ENCODE measurements around the gene TLR7. TPM values are rescaled to one million over a fixed set of nuclear protein-coding genes. Genes with fewer than 3 reads are reported as not detected.

Gene TLR7
- total and polyA plus RNA-seq, 2 of the 4 experiments (the other 2 are of a cell fraction), result not detected

DNA sequence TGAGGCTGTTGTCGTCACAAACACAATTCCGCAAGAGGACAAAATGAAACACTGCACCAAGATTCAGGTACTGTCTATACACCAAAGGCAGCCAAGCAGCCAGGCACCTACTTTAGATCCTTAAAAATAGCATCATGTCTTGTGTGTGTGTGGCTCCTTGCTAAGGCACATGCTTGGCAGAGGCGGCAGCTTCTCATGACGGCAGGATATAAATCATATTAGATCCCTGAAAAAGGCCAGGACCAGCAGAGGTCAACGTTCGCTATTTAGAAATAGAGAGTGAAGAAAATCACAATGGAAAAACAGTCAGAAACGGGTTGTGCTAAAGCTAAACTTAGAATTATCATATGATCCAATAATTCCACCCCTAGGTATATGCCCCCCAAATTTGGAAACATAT is 46.1 kb upstream of the TLR7 start:
- Histone ChIP-seq H2BK20ac (ENCODE audit: low read depth, low read length) (no peak overlapping the region), H3K9me1 (ENCODE audit: insufficient read depth, low read length) (peaks cover 4% of the 10 kb centered on the region; the same call in 1 of the 2 replicates), H3K4me2 (ENCODE audit: low read depth, low read length) (no peak overlapping the region), H4K8ac (ENCODE audit: low read depth in 2 of 2, low read length in 2 of 2) (no peak overlapping the region), H3K9me3 (ENCODE audit: control insufficient read depth, insufficient read depth, low read length) (no peaks in the 10 kb centered on the region), H3K56ac (ENCODE audit: extremely low read depth, insufficient read depth, low read length) (no peak overlapping the region), H2BK5ac (ENCODE audit: low read depth, low read length, poor library complexity, severe bottlenecking) (no peak overlapping the region), H3K23ac (ENCODE audit: low read depth, low read length) (no peak overlapping the region), H3K4me3 (ENCODE audit: insufficient read depth, low read depth, low read length) (no peak overlapping the region), H3K36me3 (ENCODE audit: control insufficient read depth, insufficient read depth, low read length) (peaks cover 6% of the 10 kb centered on the region), H3K4ac (ENCODE audit: low read depth, low read length) (no peak overlapping the region), H3K27me3 (ENCODE audit: control insufficient read depth, insufficient read depth, low read length) (no peaks in the 10 kb centered on the region), H2BK15ac (ENCODE audit: low read depth, low read length) (no peak overlapping the region), H3K18ac (ENCODE audit: low read depth, low read length) (no peak overlapping the region), H2AFZ (replicated peaks; ENCODE audit: low read length, poor library complexity) (no peak overlapping the region), H3K79me1 (ENCODE audit: low read depth in 1 of 2, low read length in 2 of 2) (no peaks in the 10 kb centered on the region), H3K4me1 (ENCODE audit: control insufficient read depth, insufficient read depth, low read length) (no peaks in the 10 kb centered on the region), H3K27ac (ENCODE audit: insufficient read depth, low read length) (no peak overlapping the region), H4K20me1 (ENCODE audit: insufficient read depth, low read length) (no peaks in the 10 kb centered on the region), H2BK120ac (ENCODE audit: low read depth, low read length) (no peak overlapping the region), H4K5ac (ENCODE audit: low read depth, low read length) (no peak overlapping the region), H3K14ac (replicated peaks; ENCODE audit: low read depth, low read length) (no peak overlapping the region), H2AK5ac (ENCODE audit: low read depth, low read length) (no peak overlapping the region), H3K9ac (ENCODE audit: low read depth, low read length) (no peak overlapping the region), H2AK9ac (replicated peaks; ENCODE audit: low read depth, low read length, poor library complexity) (no peak overlapping the region), H4K91ac (ENCODE audit: insufficient read depth, low read depth, low read length) (no peak overlapping the region)
- in situ Hi-C loops (cut with MboI; ENCODE audit: low sequenced_read_pairs), result loop anchor here (25.0 kb wide), 1 partner anchor 667 kb away; no protein-coding TSS in a partner anchor
- TF ChIP-seq CHD1 (IDR thresholded peaks at IDR 0.05; ENCODE audit: low read depth, low read length) (no peak), MAZ (IDR thresholded peaks at IDR 0.05; ENCODE audit: borderline replicate concordance, low read depth, low read length) (no peak), MAFK (IDR thresholded peaks at IDR 0.05; ENCODE audit: low read depth, low read length) (no peak), POLR2A (IDR thresholded peaks at IDR 0.05; ENCODE audit: low read depth, low read length) (no peak), BHLHE40 (IDR thresholded peaks at IDR 0.05; ENCODE audit: low read depth, low read length) (no peak), NFE2L2 (IDR thresholded peaks at IDR 0.05; ENCODE audit: low read depth, low read length) (no peak), SMC3 (IDR thresholded peaks at IDR 0.05; ENCODE audit: low read depth, low read length) (no peak), MXI1 (IDR thresholded peaks at IDR 0.05; ENCODE audit: borderline replicate concordance, low read depth, low read length) (no peak)
- TF ChIP-seq, protein P1, sequence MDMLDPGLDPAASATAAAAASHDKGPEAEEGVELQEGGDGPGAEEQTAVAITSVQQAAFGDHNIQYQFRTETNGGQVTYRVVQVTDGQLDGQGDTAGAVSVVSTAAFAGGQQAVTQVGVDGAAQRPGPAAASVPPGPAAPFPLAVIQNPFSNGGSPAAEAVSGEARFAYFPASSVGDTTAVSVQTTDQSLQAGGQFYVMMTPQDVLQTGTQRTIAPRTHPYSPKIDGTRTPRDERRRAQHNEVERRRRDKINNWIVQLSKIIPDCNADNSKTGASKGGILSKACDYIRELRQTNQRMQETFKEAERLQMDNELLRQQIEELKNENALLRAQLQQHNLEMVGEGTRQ (IDR thresholded peaks at IDR 0.05; ENCODE audit: low read depth, low read length), result no peak
- TF ChIP-seq, protein P2, sequence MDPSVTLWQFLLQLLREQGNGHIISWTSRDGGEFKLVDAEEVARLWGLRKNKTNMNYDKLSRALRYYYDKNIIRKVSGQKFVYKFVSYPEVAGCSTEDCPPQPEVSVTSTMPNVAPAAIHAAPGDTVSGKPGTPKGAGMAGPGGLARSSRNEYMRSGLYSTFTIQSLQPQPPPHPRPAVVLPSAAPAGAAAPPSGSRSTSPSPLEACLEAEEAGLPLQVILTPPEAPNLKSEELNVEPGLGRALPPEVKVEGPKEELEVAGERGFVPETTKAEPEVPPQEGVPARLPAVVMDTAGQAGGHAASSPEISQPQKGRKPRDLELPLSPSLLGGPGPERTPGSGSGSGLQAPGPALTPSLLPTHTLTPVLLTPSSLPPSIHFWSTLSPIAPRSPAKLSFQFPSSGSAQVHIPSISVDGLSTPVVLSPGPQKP (IDR thresholded peaks at IDR 0.05; ENCODE audit: borderline replicate concordance, low read depth, low read length), result no peak
- POLR2A ChIA-PET (ENCODE audit: unreplicated experiment), result no interaction called here
- ATAC-seq (ENCODE audit: low read depth), result no peak
- BruUV-seq (replicated peaks), result no TSS peak
- DNase-seq, result no peak
- intact Hi-C loops (cut with micrococcal nuclease), result no loop called here
- dilution Hi-C loops (cut with HindIII; ENCODE audit: low sequenced_read_pairs, unreplicated experiment), result no loop called here
- CTCF ChIA-PET, result no interaction called here
- no CpG with 5 or more reads among the region's 7 CpGs for whole genome bisulfite sequencing, 2 experiments (ENCODE audit: extremely low coverage in 2 of 2, insufficient read length in 1 of 2)
